Naive thymus-derived CD4-positive, alpha-beta T cell (primary cell): ENCODE data around the gene TFF2. TPM values are rescaled to one million over a fixed set of nuclear protein-coding genes. Genes with fewer than 3 reads are reported as not detected.

Source experiments
- ATAC-seq: fragments of 150-1000 bp; cut with Tn5 transposase; 2 replicates; pipeline ENCODE4 v1.10.0; 2021; ENCODE audit warnings: mild to moderate bottlenecking, moderate library complexity
- CTCF ChIA-PET: fragments of 350-600 bp; sonication (Branson Sonifier 250); formaldehyde crosslinking; loops from one replicate; lab custom pipeline; 2021; ENCODE audit warnings: antibody characterized with exemption; lab: Charles Lee
- POLR2A ChIA-PET: fragments of 350-600 bp; sonication (Branson Sonifier 250); formaldehyde crosslinking; loops from one replicate; lab custom pipeline; 2021; ENCODE audit warnings: antibody characterized with exemption, inconsistent platforms; lab: Charles Lee
- DNase-seq, 9 donors: peaks; one replicate each; pipeline versions ENCODE4 v3.0.0 to v3.0.0-alpha.2; 2020 to 2022; ENCODE audit warnings: mixed read lengths in 1 of 9
- H3K27ac ChIP-seq: one replicate; pipeline ENCODE4 v1.7.0; 2013; ENCODE audit warnings: mild to moderate bottlenecking, low read depth, low read length, moderate library complexity
- H3K27me3 ChIP-seq, 2 donors: one replicate each; pipeline ENCODE4 v1.7.0; 2013; ENCODE audit warnings: low read length in 2 of 2, mild to moderate bottlenecking in 2 of 2, moderate library complexity in 2 of 2; ENCODE audit not compliant: control insufficient read depth in 2 of 2, insufficient read depth in 2 of 2
- H3K36me3 ChIP-seq, 3 experiments: 1 replicate in 2 of 3; 2 replicates in 1 of 3; pipeline ENCODE4 v1.7.0; 2013; ENCODE audit warnings: low read length in 3 of 3, mild to moderate bottlenecking in 3 of 3, moderate library complexity in 1 of 3; ENCODE audit not compliant: insufficient read depth in 3 of 3, control insufficient read depth in 2 of 3
- H3K4me1 ChIP-seq, 2 donors: one replicate each; pipeline ENCODE4 v1.7.0; 2013; ENCODE audit warnings: low read length in 2 of 2, mild to moderate bottlenecking in 2 of 2, moderate library complexity in 1 of 2; ENCODE audit not compliant: control insufficient read depth in 2 of 2, insufficient read depth in 2 of 2
- H3K4me3 ChIP-seq: 2 replicates; pipeline ENCODE4 v1.7.0; 2013; ENCODE audit warnings: mild to moderate bottlenecking, low read length
- H3K9me3 ChIP-seq, 3 experiments: 1 replicate in 2 of 3; 2 replicates in 1 of 3; pipeline ENCODE4 v1.7.0; 2013; ENCODE audit warnings: low read length in 3 of 3; ENCODE audit not compliant: control insufficient read depth in 2 of 3
- H3K27ac Mint-ChIP-seq, 9 donors: one replicate each; pipeline ENCODE4 v1.8.0; 2020 to 2022; ENCODE audit warnings: mixed read lengths in 9 of 9, mild to moderate bottlenecking in 8 of 9, moderate library complexity in 5 of 9, inconsistent platforms in 2 of 9
- H3K27me3 Mint-ChIP-seq, 5 donors: one replicate each; pipeline ENCODE4 v1.8.0; 2021 to 2022; ENCODE audit warnings: mixed read lengths in 5 of 5, mild to moderate bottlenecking in 1 of 5
- H3K36me3 Mint-ChIP-seq, 5 donors: one replicate each; pipeline ENCODE4 v1.8.0; 2020 to 2022; ENCODE audit warnings: mixed read lengths in 5 of 5, mild to moderate bottlenecking in 3 of 5, inconsistent platforms in 1 of 5
- H3K4me1 Mint-ChIP-seq, 7 donors: one replicate each; pipeline ENCODE4 v1.8.0; 2020 to 2022; ENCODE audit warnings: mixed read lengths in 7 of 7, mild to moderate bottlenecking in 3 of 7, inconsistent platforms in 1 of 7
- H3K4me3 Mint-ChIP-seq, 10 donors: one replicate each; pipeline ENCODE4 v1.8.0; 2020 to 2022; ENCODE audit warnings: mild to moderate bottlenecking in 10 of 10, mixed read lengths in 10 of 10, moderate library complexity in 6 of 10, inconsistent platforms in 2 of 10
- H3K9me3 Mint-ChIP-seq, 11 donors: one replicate each; pipeline ENCODE4 v1.8.0; 2020 to 2022; ENCODE audit warnings: mixed read lengths in 11 of 11, mild to moderate bottlenecking in 4 of 11, inconsistent platforms in 1 of 11, moderate library complexity in 1 of 11
- intact Hi-C, 2 donors: fragments of 100-400 bp; cut with micrococcal nuclease; formaldehyde crosslinking; loops; one replicate each; pipeline ENCODE4 v1.15.1; 2023
- polyA plus RNA-seq, 2 donors: library from polyadenylated mRNA; unstranded; fragments of 300-500 nt; fragmentation: Illumina TruSeq; gene quantifications; one replicate each; pipeline ENCODE4 v1.2.3, GENCODE V29; 2021
- total RNA-seq, 6 experiments: library from RNA in 5 of 6; stranded (reverse) in 5 of 6; gene quantifications; 1 replicate in 5 of 6; 2 replicates in 1 of 6; pipeline ENCODE4 v1.2.3 and lab custom pipeline; 2021 to 2026

Gene TFF2
- total and polyA plus RNA-seq, 7 experiments from 2014 or later = not detected

- Mint-ChIP-seq H3K4me1 (peaks cover under 1 to 18% (median 4%) of the 10 kb centered on the region in 7 donors), H3K4me3 (no peak overlapping the region), H3K27me3 (peaks cover 0 to 4% (median 0%) of the 10 kb centered on the region in 5 donors), H3K36me3 (peaks cover 0 to 4% (median under 1%) of the 10 kb centered on the region in 5 donors), H3K9me3 (peaks cover 0 to 2% (median under 1%) of the 10 kb centered on the region in 11 donors), H3K27ac (no peak overlapping the region)
- no peak overlapping the region for H3K27ac ChIP-seq
- intact Hi-C loops = no loop called here
- H3K36me3 ChIP-seq = no peaks in the 10 kb centered on the region
- ATAC-seq = no peak
- H3K27me3 ChIP-seq = no peaks in the 10 kb centered on the region
- no peak overlapping the region for H3K4me3 ChIP-seq
- H3K9me3 ChIP-seq = peaks cover 0 to 4% (median 0%) of the 10 kb centered on the region in 3 experiments
- ChIA-PET CTCF (no interaction called here), POLR2A (no interaction called here)
- no peak for DNase-seq
- no peaks in the 10 kb centered on the region for H3K4me1 ChIP-seq
Observed at GRCh38 chr21:42376338-42376982, 25.7 kb upstream of the TFF2 start.

- intact Hi-C loops = no loop called here
- H3K36me3 Mint-ChIP-seq = peaks cover 0 to 3% (median 0%) of the 10 kb centered on the region in 5 donors
- CTCF ChIA-PET = no interaction called here
Observed at GRCh38 chr21:42375966-42376337, 25.2 kb upstream of the TFF2 start.

GRCh38 chr21:42375506-42375905 is 24.7 kb upstream of the TFF2 start:
- Histone ChIP-seq H3K36me3 (no peaks in the 10 kb centered on the region), H3K4me1 (no peaks in the 10 kb centered on the region), H3K4me3 (no peak overlapping the region), H3K27me3 (no peaks in the 10 kb centered on the region), H3K27ac (no peak overlapping the region), H3K9me3 (no peaks in the 10 kb centered on the region)
- peaks cover 0 to 3% (median 0%) of the 10 kb centered on the region in 5 donors for H3K36me3 Mint-ChIP-seq
- DNase-seq = no peak
- ATAC-seq = no peak
- ChIA-PET POLR2A (interaction anchor here (0.6 kb wide), 1 partner anchor 35 kb away, joined by 3 read pairs; no protein-coding TSS in a partner anchor), CTCF (no interaction called here)
- H3K4me1 Mint-ChIP-seq = peaks cover 0 to 19% (median 4%) of the 10 kb centered on the region in 7 donors
- no peaks in the 10 kb centered on the region for H3K9me3 Mint-ChIP-seq
- peaks cover 0 to 4% (median 0%) of the 10 kb centered on the region in 5 donors for H3K27me3 Mint-ChIP-seq
- no peak overlapping the region for H3K27ac Mint-ChIP-seq
- peak overlapping the region in 1 of 10 donors; percentile 51 for H3K4me3 Mint-ChIP-seq
- intact Hi-C loops = no loop called here

More at GRCh38 chr21:42375966-42376337, 25.2 kb upstream of the TFF2 start:
- Histone ChIP-seq H3K9me3 (no peaks in the 10 kb centered on the region), H3K4me1 (no peaks in the 10 kb centered on the region), H3K27me3 (no peaks in the 10 kb centered on the region), H3K36me3 (no peaks in the 10 kb centered on the region), H3K4me3 (no peak overlapping the region), H3K27ac (no peak overlapping the region)
- H3K9me3 Mint-ChIP-seq = no peaks in the 10 kb centered on the region
- H3K27me3 Mint-ChIP-seq = peaks cover 0 to 4% (median 0%) of the 10 kb centered on the region in 5 donors
- peaks cover 0 to 17% (median 4%) of the 10 kb centered on the region in 7 donors for H3K4me1 Mint-ChIP-seq
- H3K27ac Mint-ChIP-seq = no peak overlapping the region
- ATAC-seq = no peak
- no peak for DNase-seq
- POLR2A ChIA-PET = interaction anchor here (0.6 kb wide), 1 partner anchor 35 kb away, joined by 3 read pairs; no protein-coding TSS in a partner anchor
- no peak overlapping the region for H3K4me3 Mint-ChIP-seq

GRCh38 chr21:42374864-42375499 is 24.2 kb upstream of the TFF2 start:
- H3K4me3 Mint-ChIP-seq = peak overlapping the region in 2 of 10 donors; percentile 29 to 51
- ChIA-PET CTCF (no interaction called here), POLR2A (no interaction called here)
- peaks cover 0 to 4% (median 0%) of the 10 kb centered on the region in 5 donors for H3K27me3 Mint-ChIP-seq
- DNase-seq (no peak), ATAC-seq (no peak)
- H3K36me3 Mint-ChIP-seq = peaks cover 0 to 3% (median 0%) of the 10 kb centered on the region in 5 donors
- H3K4me1 Mint-ChIP-seq = peaks cover 0 to 19% (median 4%) of the 10 kb centered on the region in 7 donors
- Histone ChIP-seq H3K27ac (no peak overlapping the region), H3K4me1 (no peaks in the 10 kb centered on the region), H3K36me3 (no peaks in the 10 kb centered on the region), H3K27me3 (no peaks in the 10 kb centered on the region), H3K4me3 (no peak overlapping the region), H3K9me3 (no peaks in the 10 kb centered on the region)
- intact Hi-C loops = no loop called here
- peak overlapping the region in 1 of 9 donors; percentile 49 for H3K27ac Mint-ChIP-seq
- H3K9me3 Mint-ChIP-seq = no peaks in the 10 kb centered on the region

GRCh38 chr21:42374457-42374856 is 23.7 kb upstream of the TFF2 start:
- DNase-seq (no peak), ATAC-seq (no peak)
- H3K36me3 ChIP-seq = no peaks in the 10 kb centered on the region
- ChIA-PET CTCF (no interaction called here), POLR2A (no interaction called here)
- H3K4me3 ChIP-seq = no peak overlapping the region
- Mint-ChIP-seq H3K9me3 (no peaks in the 10 kb centered on the region), H3K27ac (peak overlapping the region in 2 of 9 donors; percentile 61 to 82), H3K4me3 (peak overlapping the region in 1 of 10 donors; percentile 11), H3K4me1 (peaks cover 0 to 19% (median 4%) of the 10 kb centered on the region in 7 donors), H3K36me3 (peaks cover 0 to 3% (median 0%) of the 10 kb centered on the region in 5 donors), H3K27me3 (peaks cover 0 to 4% (median 0%) of the 10 kb centered on the region in 5 donors)
- H3K27me3 ChIP-seq = no peaks in the 10 kb centered on the region
- no peaks in the 10 kb centered on the region for H3K4me1 ChIP-seq
- no peaks in the 10 kb centered on the region for H3K9me3 ChIP-seq
- no peak overlapping the region for H3K27ac ChIP-seq
- intact Hi-C loops = no loop called here

GRCh38 chr21:42373908-42374455 is 23.2 kb upstream of the TFF2 start:
- ChIA-PET CTCF (no interaction called here), POLR2A (no interaction called here)
- H3K27me3 Mint-ChIP-seq = peaks cover 0 to 4% (median 0%) of the 10 kb centered on the region in 5 donors
- no peak for ATAC-seq
- intact Hi-C loops = no loop called here
- Histone ChIP-seq H3K9me3 (no peaks in the 10 kb centered on the region), H3K36me3 (no peaks in the 10 kb centered on the region), H3K27me3 (no peaks in the 10 kb centered on the region), H3K4me3 (no peak overlapping the region), H3K27ac (no peak overlapping the region), H3K4me1 (no peaks in the 10 kb centered on the region)
- no peaks in the 10 kb centered on the region for H3K9me3 Mint-ChIP-seq
- H3K4me1 Mint-ChIP-seq = peaks cover 0 to 22% (median 5%) of the 10 kb centered on the region in 7 donors
- peak overlapping the region in 2 of 9 donors; percentile 61 to 82 for H3K27ac Mint-ChIP-seq
- no peak for DNase-seq
- peak overlapping the region in 1 of 10 donors; percentile 11 for H3K4me3 Mint-ChIP-seq
- H3K36me3 Mint-ChIP-seq = peaks cover 0 to 3% (median 0%) of the 10 kb centered on the region in 5 donors
